Ovary (tissue), 9 donors: ENCODE data around the gene GLYATL1B. TPM values are rescaled to one million over a fixed set of nuclear protein-coding genes. Genes with fewer than 3 reads are reported as not detected.

Experiments used
- DNase-seq, 5 donors: peaks; one replicate each; pipeline ENCODE4 v3.0.0-alpha.2; 2019 to 2020
- H3K27ac ChIP-seq, 2 donors: fragments of 200-600 bp; one replicate each; pipeline versions ENCODE4 v1.5.1 to v1.8.0; 2019 to 2022
- H3K27me3 ChIP-seq: fragments of 200-600 bp; one replicate; pipeline ENCODE4 v1.8.0; 2022
- H3K36me3 ChIP-seq: fragments of 200-600 bp; sonication (generic); one replicate; pipeline ENCODE4 v1.5.1; 2019
- H3K4me1 ChIP-seq: one replicate; pipeline ENCODE4 v1.8.1; 2013; ENCODE audit warnings: mild to moderate bottlenecking, moderate library complexity; ENCODE audit not compliant: insufficient read depth
- H3K4me3 ChIP-seq: fragments of 200-600 bp; sonication (generic); one replicate; pipeline ENCODE4 v1.5.1; 2017
- H3K9me3 ChIP-seq, 2 donors: fragments of 200-600 bp in 1 of 2; sonication (generic) in 1 of 2; one replicate each; pipeline versions ENCODE4 v1.5.1 to v1.8.1; 2013 to 2019; ENCODE audit warnings: mild to moderate bottlenecking in 1 of 2, moderate library complexity in 1 of 2
- EP300 ChIP-seq: sonication (generic); formaldehyde crosslinking; IDR thresholded peaks from one replicate; pipeline ENCODE4 v1.6.1; 2017; ENCODE audit warnings: antibody characterized with exemption
- POLR2A ChIP-seq: fragments of 450-650 bp; IDR thresholded peaks from one replicate; pipeline ENCODE4 v1.6.1; 2017; ENCODE audit warnings: antibody characterized with exemption, mild to moderate bottlenecking, moderate library complexity
- WGBS, 3 donors: extraction: QIAGEN DNeasy Blood & Tissue Kit in 1 of 3; methylation state at CpG; one replicate each; pipeline versions ENCODE4 v1.1.5 to v1.1.7; 2013 to 2017; 5-methylcytosine and 5-hydroxymethylcytosine counted together
- intact Hi-C, 4 donors: fragments of 100-400 bp; cut with DNase I; formaldehyde crosslinking; loops; one replicate each; pipeline versions ENCODE4 v1.11.0 to v1.15.1; 2022 to 2023
- polyA plus RNA-seq, 2 donors: library from polyadenylated mRNA; stranded (reverse); fragments of 200-250 nt in 1 of 2; fragments of 350-450 nt in 1 of 2; fragmentation: Illumina TruSeq in 1 of 2; extraction: RNeasy Lipid Tissue Mini Kit (QIAGEN cat#74804) in 1 of 2; gene quantifications; one replicate each; pipeline ENCODE4 v1.2.3, GENCODE V29; 2013 to 2014
- total RNA-seq, 7 donors: library from RNA; depleted of rRNA in 2 of 7; stranded (reverse); fragments of >200 nt in 2 of 7; fragmentation: NEBNext Ultra II Directional in 3 of 7; extraction: Animal tissue kit (Norgen Biotek cat#: 25700) in 3 of 7; gene quantifications; one replicate each; pipeline versions ENCODE4 v1.1.0 to v1.2.4, GENCODE V29; 2016 to 2023
- TF ChIP-seq, protein P1 (sequence below), 3 donors: fragments of 450-650 bp in 2 of 3; fragments of 200-600 bp in 1 of 3; IDR thresholded peaks; one replicate each; pipeline versions ENCODE4 v1.5.1 to v1.8.0; 2016 to 2022; ENCODE audit warnings: antibody characterized with exemption in 3 of 3, mild to moderate bottlenecking in 1 of 3
- donor health status: DM: no; HTN: no; CAD: no; lungs with moderate emphysema.
- donor health status: DM: no; HTN: no; CAD: no.
- donor health status: Bipolar disorder and iron deficiency.
- donor health status: DM: yes; HTN: yes; CAD: no.
- donor health status: DM: no; HTN: no; CAD: no.
- donor health status: DM: yes; HTN: yes; CAD: no.

GLYATL1B gene
- total and polyA plus RNA-seq, 9 donors, result not detected

DNA sequence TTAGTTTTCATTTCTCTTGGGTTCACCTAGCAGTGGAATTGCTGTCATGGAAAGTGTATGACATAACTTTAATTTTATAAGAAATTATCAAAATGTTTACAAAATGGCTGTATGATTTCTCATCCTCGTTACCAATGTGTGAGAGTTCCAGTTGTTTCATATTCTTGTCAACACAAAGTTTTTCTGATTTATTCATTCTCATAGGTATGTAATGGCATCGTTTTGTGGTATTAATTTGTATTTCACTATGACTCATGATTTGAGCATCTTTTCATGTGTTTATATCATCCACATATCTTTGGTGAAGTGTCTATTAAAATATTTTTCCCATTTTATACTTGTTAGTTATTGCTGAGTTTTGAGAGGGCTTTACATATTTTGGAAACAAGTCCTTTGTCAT is 26.4 kb downstream of the GLYATL1B start:
- no peak for DNase-seq
- Histone ChIP-seq H3K36me3 (no peaks in the 10 kb centered on the region), H3K4me3 (no peak overlapping the region), H3K9me3 (no peaks in the 10 kb centered on the region), H3K27ac (no peak overlapping the region), H3K27me3 (no peaks in the 10 kb centered on the region), H3K4me1 (no peaks in the 10 kb centered on the region)
- intact Hi-C loops, result no loop called here
- WGBS, 3 donors, result 69 to 83% (median 72%) methylated on average over 2 of the region's 2 CpGs
- no peak for TF ChIP-seq EP300
- TF ChIP-seq, protein P1, sequence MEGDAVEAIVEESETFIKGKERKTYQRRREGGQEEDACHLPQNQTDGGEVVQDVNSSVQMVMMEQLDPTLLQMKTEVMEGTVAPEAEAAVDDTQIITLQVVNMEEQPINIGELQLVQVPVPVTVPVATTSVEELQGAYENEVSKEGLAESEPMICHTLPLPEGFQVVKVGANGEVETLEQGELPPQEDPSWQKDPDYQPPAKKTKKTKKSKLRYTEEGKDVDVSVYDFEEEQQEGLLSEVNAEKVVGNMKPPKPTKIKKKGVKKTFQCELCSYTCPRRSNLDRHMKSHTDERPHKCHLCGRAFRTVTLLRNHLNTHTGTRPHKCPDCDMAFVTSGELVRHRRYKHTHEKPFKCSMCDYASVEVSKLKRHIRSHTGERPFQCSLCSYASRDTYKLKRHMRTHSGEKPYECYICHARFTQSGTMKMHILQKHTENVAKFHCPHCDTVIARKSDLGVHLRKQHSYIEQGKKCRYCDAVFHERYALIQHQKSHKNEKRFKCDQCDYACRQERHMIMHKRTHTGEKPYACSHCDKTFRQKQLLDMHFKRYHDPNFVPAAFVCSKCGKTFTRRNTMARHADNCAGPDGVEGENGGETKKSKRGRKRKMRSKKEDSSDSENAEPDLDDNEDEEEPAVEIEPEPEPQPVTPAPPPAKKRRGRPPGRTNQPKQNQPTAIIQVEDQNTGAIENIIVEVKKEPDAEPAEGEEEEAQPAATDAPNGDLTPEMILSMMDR (IDR thresholded peaks at IDR 0.05), result no peak
- no peak for TF ChIP-seq POLR2A

GRCh38 chr11:59114344-59114743 is 28.2 kb downstream of the GLYATL1B start:
- intact Hi-C loops, result no loop called here
- H3K27ac ChIP-seq, result no peak overlapping the region
- TF ChIP-seq EP300, result no peak
- H3K27me3 ChIP-seq, result no peaks in the 10 kb centered on the region
- no peaks in the 10 kb centered on the region for H3K9me3 ChIP-seq
- whole genome bisulfite sequencing, 3 donors, result 98 to 99% (median 99%) methylated on average over 3 of the region's 3 CpGs
- no peaks in the 10 kb centered on the region for H3K36me3 ChIP-seq
- H3K4me3 ChIP-seq, result no peak overlapping the region
- H3K4me1 ChIP-seq, result no peaks in the 10 kb centered on the region
- no peak for DNase-seq

DNA sequence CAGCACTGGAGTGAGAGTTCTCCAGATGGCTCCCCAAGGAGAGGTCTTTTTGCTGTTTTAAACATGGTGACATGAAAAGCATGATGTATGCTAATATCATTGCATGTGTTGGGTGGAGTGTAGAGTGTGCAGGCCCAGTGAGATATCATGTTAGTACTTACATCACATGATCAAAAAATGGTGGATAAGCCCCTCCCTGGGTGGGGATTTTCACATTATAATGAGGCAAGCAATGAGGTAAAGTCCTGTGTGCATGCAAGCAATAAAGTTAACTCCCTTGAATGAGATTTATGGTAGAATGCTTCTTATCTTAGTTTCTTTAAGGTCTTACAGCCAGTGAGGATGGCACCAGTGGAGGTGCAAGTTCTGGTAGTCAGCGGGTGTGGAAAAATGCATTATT is 29.4 kb downstream of the GLYATL1B start:
- intact Hi-C loops, result no loop called here
- Histone ChIP-seq H3K9me3 (no peaks in the 10 kb centered on the region), H3K4me1 (no peaks in the 10 kb centered on the region), H3K27me3 (no peaks in the 10 kb centered on the region), H3K36me3 (no peaks in the 10 kb centered on the region), H3K27ac (no peak overlapping the region), H3K4me3 (no peak overlapping the region)
- no peak for DNase-seq
- WGBS, 3 donors, result 89 to 100% (median 91%) methylated on average over 1 of the region's 1 CpG
- TF ChIP-seq, protein P1 (IDR thresholded peaks at IDR 0.05), result no peak
- TF ChIP-seq EP300 (no peak), POLR2A (no peak)

DNA sequence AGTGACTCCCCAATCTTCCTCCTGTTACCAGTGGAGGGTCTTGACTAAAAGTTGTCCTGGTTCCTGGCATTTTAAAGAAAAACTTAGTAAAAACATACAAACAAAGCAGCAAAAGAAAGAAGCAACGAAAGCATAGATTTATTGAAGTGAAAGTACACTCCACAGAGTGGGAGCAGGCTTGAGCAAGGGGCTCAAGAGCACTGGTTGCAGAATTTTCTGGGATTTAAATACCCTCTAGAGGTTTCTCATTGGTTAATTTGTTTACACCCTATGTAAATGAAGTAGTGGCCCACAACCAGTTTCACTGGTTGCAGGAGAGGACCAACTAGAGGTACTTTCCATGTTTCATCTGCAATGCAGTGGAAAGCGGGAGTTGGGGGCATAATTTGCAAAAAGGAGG is 31.7 kb downstream of the GLYATL1B start:
- TF ChIP-seq POLR2A, result no peak
- TF ChIP-seq, protein P1 (IDR thresholded peaks at IDR 0.05), result no peak
- TF ChIP-seq EP300, result no peak
- H3K4me3 ChIP-seq, result no peak overlapping the region
- 96 to 97% (median 97%) methylated on average over 2 of the region's 2 CpGs for WGBS, 3 donors
- no peaks in the 10 kb centered on the region for H3K36me3 ChIP-seq
- intact Hi-C loops, result no loop called here
- H3K9me3 ChIP-seq, result no peaks in the 10 kb centered on the region
- no peak for DNase-seq
- no peaks in the 10 kb centered on the region for H3K27me3 ChIP-seq
- no peaks in the 10 kb centered on the region for H3K4me1 ChIP-seq
- H3K27ac ChIP-seq, result no peak overlapping the region

GRCh38 chr11:59119826-59120225 is 33.7 kb downstream of the GLYATL1B start:
- no peak for DNase-seq
- Histone ChIP-seq H3K4me3 (no peak overlapping the region), H3K36me3 (no peaks in the 10 kb centered on the region), H3K4me1 (no peaks in the 10 kb centered on the region), H3K27me3 (no peaks in the 10 kb centered on the region), H3K9me3 (no peaks in the 10 kb centered on the region), H3K27ac (no peak overlapping the region)
- intact Hi-C loops, result no loop called here
- no peak for TF ChIP-seq EP300
- no peak for TF ChIP-seq POLR2A
- TF ChIP-seq, protein P1 (IDR thresholded peaks at IDR 0.05), result no peak
